HS-5 (cell line): Measurements from ENCODE around the gene F11.
"Not testable (repeated sequence)": the region's sequence is repeated elsewhere in the genome, so short reads cannot be mapped to it uniquely, and the experiment has no call there.

Source experiments
- DNase-seq: peaks from one replicate; pipeline ENCODE4 v3.0.0-alpha.2; 2012; ENCODE audit warnings: low read depth

Gene F11

DNA sequence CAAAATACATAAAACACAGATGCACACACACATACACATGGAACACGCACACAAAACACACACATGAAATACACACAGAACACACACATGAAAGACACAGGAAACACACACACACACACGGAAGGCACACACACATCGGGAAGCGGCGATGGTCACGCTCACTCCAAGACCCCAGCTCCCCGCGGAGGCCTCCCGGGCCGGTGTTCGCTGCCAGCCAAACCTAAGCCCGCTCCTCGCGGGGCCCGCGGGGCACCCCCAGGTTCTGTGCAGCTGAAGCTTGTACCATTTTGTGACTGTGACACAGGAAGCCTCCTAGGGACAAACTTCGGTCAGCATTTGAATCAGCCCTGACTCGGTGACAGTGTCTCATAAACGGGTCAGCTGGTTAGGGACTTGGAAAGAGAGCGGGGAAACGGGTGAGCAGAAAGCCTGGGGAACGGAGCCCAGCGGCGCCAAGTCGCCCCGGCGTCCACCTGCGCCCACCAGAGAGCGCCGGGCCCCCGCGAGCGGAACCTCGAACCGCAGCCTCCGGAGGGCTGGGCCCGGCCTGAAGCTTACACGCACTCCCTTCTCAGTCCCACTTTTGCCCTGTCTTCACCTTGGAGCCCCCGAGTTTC, 32.1 kb downstream of the F11 start:
- no peak for DNase-seq

DNA sequence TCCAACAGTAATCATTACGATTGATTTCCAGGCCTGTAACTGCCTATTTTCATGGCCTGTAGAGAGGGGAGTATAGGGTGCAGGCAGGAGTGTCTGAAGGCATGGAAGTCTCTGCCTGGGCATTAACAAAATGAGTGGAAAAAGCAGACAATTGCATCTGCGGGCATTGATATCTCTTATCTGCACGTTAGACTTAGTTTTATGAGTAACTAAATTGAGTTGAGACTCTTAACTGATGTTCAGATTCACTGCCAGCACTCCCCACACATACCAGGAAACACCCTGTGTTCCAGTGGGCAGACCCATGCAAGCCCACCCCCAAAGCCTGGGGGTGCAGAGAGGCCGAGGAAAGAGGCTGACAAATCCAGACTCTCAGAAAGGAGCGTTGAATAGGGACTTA, 33.3 kb downstream of the F11 start:
- no peak for DNase-seq

DNA sequence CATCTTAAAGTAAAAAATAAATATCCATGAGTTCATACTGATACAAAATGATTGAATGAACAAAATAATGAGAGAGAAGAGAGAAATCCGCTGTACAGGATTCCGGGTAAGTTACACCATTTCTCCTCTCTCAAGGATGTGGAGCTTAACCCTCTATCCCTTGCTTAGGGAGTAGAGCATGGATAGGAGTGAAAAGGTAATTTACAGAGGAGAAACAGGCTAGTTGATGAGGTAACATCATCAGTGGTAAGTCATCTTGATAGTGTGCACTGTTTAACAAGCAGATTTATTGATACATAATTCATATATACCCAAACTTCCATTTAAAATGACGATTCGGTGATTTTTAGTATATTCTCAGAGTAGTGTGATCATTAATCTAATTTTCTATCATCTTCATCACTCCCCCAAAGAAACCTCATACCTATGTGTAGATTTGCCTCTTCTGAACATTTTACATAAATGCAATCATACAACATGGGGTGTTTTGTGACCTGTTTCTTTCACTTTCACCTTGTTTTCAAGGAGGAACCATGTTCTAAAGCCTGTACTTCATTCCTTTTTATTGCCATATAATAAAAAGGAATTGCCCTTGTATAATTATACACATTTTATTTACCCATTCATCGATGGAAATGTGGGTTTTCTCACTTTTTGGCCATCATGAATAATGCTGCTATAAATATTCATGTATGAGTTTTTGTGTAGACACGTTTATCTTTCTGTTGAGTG, 34.8 kb downstream of the F11 start:
- DNase-seq = no peak

DNA sequence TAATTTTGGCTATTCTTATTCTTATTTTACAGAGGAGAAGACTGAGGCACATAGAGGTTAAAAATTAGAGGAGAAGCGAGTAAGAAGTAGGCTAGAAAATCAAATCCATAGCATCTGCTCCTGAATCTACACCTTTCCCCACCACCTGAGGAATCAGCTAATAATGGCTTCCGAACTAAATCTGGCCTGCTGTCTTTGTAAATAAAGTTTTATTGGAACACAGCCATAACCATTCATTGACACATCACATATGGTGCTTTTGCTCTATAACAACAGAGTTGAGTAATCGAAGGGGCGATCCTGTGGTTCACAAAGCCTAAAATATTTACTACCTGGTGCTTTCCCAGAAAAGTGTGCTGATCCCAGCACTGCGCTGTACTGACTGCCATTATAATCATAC, 38.2 kb downstream of the F11 start:
- no peak for DNase-seq

DNA sequence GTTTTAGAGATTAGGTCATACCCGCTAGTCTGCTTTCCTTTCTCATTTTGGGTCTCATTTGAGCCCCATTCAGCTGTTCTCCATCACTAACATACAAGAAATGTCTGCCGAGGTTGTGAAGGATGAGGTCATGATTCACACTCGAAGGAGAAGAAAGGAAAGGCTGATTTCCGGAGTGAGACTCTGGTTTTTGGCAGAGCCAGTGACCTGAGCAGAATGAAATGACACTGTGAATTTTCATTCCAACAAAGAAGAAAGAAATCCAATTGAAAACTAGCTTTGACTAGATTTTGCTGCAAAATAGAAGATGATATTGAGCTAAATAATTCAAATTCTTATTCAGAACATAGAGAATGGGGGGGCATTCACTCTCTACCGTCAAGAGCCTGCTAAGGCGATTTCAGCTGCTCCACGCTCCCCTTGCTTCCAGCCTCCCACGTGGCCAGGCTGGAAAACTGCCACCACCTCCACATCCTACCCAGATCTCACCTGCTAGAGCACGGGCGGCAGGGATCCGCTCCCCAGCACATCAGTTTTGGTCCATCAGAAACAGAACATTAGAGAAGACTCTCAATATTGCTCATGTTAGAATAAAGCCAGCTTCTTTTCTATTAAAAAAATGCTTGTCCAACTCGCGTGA, 39.0 kb downstream of the F11 start:
- no peak for DNase-seq

DNA sequence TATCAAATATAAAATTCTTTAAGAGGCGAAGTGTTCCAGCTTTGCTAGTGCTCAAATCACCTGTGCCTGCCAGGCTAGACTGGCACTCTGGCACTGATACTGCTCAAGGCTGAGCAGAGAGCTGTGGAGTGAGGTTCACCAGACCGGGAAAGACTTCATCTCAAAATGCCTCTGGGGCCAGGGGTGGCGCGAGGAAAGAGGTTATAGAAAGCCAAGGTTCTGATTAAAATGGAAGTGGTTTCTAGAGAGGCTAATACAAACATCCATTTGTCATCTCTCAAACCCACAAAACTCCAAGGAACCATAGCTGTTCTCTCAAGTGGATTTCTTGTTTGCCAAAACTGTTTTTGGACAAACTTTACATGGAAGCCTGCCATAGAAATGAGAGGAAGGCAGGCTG, 41.5 kb downstream of the F11 start:
- DNase-seq = no peak

DNA sequence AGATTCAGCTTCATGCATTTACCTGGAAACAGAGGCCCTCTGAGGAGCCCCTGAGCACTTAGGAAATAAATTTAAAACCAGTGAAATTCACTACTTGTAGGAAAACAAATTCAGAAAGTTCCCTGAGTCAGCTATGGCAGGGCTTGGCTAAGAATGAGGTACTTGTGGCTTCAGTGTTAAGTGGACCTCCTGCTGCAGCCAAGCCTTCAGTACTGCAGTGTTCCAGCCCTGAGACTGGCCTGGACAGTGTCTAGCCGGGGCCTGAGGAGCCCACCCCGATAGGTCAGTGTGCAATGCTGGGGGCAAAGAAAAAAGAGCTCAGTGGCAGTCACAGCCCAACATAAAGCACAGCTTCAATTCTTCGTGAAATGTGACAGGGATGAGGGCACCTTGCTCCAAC, 41.9 kb downstream of the F11 start:
- no peak for DNase-seq

DNA sequence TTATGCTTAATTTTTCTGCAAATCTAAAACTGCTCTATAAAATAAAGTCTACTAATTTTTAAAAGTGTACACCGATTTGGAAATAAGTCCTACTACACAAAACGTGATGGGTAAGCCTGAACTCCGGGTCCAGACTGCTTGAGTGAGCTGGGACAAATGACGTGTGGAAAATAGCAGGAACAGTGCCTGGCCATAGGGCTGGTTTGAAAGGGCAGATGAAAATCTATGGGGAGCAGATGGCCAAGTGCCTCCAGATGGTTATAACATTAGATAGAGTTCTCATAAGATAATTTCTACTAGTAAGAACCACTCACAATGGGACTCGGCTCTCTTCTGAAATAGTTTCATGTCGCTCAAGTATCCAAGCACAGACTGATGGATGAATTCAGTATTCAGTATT, 52.5 kb downstream of the F11 start:
- DNase-seq = no peak

DNA sequence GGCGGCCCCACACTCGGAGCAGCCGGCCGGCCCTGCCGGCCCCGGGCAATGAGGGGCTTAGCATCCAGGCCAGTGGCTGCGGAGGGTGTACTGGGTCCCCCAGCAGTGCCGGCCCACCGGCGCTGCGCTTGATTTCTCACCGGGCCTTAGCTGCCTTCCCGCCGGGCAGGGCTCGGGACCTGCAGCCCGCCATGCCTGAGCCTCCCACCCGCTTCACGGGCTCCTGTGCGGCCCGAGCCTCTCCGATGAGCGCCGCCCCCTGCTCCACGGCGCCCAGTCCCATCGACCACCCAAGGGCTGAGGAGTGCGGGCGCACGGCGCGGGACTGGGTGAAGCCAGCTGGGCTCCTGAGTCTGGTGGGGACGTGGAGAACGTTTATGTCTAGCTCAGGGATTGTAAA, 58.7 kb downstream of the F11 start:
- not testable (repeated sequence) for DNase-seq

DNA sequence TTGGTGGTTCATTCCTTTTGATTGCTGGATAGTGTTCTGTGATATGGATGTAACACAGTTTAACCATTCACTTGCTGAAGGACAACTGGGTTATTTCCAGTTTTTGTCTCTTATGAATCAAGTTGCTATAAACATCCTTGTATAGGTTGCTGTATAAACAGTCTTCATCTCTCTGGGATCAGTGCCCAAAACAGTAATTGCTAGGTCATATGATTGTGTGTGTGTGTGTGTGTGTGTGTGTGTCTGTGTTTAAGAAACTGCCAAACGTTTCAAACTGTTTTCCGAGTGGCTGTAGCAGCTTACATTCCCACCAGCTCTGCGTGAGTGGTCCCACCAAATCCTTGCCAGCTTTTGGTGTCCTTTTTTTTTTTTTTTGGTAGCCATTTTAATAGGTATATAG, 60.4 kb downstream of the F11 start:
- no peak for DNase-seq

DNA sequence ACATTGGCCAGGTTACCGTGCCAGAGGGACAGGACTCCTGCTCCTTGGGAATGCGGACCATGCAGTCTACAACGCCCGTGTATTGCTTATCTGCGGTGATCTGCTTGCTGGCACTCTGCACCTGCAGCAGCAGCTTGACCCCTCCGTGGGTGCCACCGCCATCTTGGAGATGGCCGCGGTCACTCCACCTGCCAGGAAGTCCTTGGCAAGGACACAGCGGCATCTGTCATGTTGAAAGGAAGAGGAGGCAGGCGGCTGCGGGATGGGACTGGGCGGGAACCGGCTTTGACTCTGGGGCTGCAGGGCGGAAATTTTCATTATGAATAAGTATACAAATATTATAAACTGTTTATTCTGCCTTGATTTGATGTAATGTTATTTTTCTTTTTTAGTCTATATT, 63.4 kb downstream of the F11 start:
- DNase-seq = no peak

DNA sequence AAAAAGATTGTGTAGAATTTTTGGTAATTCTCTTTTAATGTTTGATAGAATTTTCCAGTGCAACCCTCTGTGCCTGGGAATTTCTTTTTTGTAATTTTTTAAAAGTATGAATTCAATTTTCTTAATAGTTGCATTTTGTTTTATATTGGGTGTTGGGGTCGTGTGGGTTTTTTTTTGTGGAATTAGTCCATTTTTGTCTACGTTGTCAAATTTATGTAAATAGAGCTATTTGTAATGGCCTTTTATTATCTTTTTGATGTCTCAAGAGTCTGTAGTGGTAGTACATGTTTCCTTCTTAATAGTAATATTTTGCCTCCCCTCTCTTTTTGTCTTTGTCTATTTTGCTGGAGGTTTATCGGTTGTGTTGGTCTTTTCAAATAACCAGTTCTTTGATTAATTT, 64.4 kb downstream of the F11 start:
- no peak for DNase-seq

DNA sequence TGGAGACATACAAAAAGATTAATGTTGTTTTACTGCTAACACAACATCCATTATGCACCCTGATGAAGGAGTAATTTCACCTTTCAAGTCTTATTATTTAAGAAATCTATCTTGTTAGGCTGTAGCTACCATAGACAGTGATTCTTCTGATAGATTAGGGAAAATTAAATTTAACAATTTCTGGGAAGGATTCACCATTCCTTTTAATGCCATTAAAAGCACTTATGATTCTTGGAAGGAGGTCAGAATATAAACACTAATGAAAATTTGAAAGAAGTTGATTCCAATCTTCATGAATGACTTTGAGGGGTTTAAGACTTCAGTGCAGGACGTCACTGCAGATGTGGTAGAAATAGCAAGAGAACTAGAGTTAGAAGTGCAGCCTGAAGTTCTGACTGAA, 69.8 kb downstream of the F11 start:
- DNase-seq = no peak
